GM12891 (cell line): ENCODE results near the gene CCDC69.

Experiments
- PAX5 ChIP-seq: IDR thresholded peaks from 2 replicates; pipeline ENCODE4 v1.6.1; 2011; ENCODE audit warnings: low read length, moderate library complexity, mild to moderate bottlenecking; ENCODE audit not compliant: insufficient read depth, severe bottlenecking
- POLR2A ChIP-seq: IDR thresholded peaks from 2 replicates; pipeline ENCODE4 v1.6.1; 2011; ENCODE audit warnings: low read depth, low read length, control low read depth
- POLR2AphosphoS5 ChIP-seq: IDR thresholded peaks from 2 replicates; pipeline ENCODE4 v1.6.1; 2011; ENCODE audit warnings: low read depth, low read length, control low read depth
- POU2F2 ChIP-seq: IDR thresholded peaks from 2 replicates; pipeline ENCODE4 v1.6.1; 2011; ENCODE audit warnings: low read depth, mild to moderate bottlenecking, control low read depth, low read length, moderate library complexity
- SPI1 ChIP-seq: IDR thresholded peaks from 2 replicates; pipeline ENCODE4 v1.6.1; 2011; ENCODE audit warnings: low read depth, low read length, control low read depth
- TAF1 ChIP-seq: IDR thresholded peaks from 2 replicates; pipeline ENCODE4 v1.6.1; 2011; ENCODE audit warnings: low read depth, low read length, control low read depth

DNA sequence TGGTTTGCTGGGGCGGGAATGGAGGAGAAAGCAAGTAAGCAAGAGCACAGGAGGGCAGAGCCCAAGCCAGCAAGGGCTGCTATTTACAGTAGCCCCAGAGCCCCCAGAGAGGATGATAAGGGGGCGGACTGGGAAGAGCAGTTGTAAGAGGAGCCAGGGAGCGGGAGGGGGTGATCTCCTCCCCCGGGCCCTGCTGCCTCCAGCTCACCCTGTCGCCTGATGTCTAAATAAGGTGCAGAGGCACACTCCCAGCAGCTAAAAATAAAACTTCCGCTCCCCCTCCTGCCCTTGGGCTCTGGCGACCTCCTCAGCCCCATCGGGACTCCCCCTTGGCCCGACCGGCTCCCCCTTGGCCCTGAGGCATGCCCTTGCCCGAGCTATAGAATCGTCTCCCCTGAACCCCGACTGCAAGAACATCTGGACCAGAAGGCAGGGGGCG lies 14.4 kb upstream of the CCDC69 start:
- TF ChIP-seq TAF1 = no peak
- no peak for TF ChIP-seq POLR2A
- no peak for TF ChIP-seq POLR2AphosphoS5
- TF ChIP-seq POU2F2 = peak; percentile 57; the same call in 1 of the 2 replicates
- no peak for TF ChIP-seq PAX5
- no peak for TF ChIP-seq SPI1
